ENCODE measurements around the gene WNK4.

GRCh38 chr17:42781639-42782165 is 1.3 kb downstream of the WNK4 start:
- TF ChIP-seq CTCF (IDR thresholded peaks at IDR 0.05) (no peak), EZH2 (IDR thresholded peaks at IDR 0.05) (no peak)
